HG02798 (cell line): ENCODE data around the gene PIGX.

Source experiments
- ATAC-seq: cut with Tn5 transposase; IDR thresholded peaks from one replicate; pipeline ENCODE4 v1.9.1; 2021; ENCODE audit warnings: mild to moderate bottlenecking; ENCODE audit not compliant: unreplicated experiment, poor library complexity

The PIGX gene

DNA sequence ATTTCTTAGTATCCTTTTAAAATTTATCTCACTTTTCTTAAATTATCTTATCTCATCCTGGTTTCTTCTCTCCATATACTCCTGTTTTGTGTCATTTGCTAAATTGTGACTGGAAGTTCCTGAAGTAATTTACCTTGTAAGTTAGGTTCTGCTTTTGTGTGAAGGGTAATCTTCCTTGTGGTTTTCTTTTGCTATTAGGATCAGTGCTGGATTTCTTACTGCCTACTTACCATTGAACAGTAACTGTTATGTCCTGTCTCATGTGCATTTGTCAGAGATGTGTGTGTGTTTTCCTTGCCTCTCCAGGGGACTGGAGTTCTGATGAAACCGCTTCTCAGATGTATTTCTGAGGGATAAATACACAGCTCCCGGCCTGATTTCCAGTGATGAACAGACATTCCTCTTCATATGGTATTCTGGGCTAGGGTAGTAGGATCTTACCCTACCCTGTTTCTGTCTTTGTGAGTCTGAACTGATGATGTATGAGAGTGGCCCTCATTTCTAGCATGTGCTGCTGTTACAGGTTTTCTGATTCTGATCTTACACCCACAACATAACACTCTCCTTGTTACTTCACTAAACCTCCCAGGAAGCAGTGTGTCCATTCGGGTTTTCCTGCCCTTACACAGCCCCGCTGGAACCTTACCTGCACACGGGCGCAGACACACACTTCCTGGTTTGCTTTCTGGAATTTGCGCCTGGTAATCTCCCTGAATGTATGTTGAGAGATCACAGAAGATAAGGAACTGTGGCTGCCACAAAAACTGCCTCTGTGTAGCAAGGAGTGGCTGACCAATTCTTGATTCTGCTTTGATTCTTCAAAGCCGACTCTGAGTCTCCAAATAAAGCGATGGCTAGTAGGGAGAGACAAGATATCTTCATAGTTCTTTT lies 42.2 kb downstream of the PIGX start:
- no peak for ATAC-seq

- no peak for ATAC-seq
Measured at GRCh38 chr3:196756732-196757131, 44.6 kb downstream of the PIGX start.

DNA sequence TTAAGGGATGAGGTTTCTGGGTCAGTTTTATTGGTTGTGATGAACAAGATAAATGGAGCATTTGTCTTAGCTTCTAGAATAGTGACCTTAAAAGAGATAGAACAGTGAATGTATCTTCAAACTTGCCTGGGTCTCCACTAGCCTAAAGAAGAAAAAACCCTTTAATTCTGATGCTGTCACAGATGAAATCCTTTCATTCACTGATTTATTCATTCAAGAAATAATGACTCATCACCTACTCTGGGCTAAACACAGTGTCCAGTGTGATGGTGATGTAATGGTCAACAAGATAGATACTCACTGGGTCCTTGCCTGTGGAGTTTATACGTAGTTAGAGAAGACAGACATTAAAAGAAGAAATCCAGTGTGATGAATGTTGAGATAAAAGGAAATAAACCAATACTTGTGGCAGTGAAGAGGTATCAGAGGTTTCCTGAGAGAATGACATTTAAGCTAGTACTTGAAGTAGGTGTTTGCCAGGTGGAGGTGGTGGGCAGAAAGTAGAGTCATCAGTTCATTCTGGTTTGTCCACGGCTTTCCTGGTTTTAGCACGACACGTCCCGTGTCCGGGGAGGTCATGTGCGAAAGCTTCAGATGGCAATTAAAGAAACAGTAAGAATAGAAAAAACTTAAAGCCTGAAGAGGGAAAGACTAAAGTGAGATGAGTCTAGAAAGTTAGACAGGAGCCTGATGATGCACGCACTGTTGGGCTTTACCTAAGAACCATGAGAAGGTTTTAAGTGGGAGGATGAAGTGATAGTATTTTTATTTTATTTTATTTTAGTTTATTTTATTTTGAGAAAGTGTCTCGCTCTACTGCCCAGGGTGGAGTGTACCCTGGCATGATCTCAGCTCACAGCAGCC lies 45.9 kb downstream of the PIGX start:
- no peak for ATAC-seq

GRCh38 chr3:196763179-196763578 lies 51.0 kb downstream of the PIGX start:
- ATAC-seq, result no peak

- no peak for ATAC-seq
Measured at GRCh38 chr3:196765454-196765853, 53.3 kb downstream of the PIGX start.

- ATAC-seq, result no peak
Measured at GRCh38 chr3:196771067-196771466, 58.9 kb downstream of the PIGX start.

- ATAC-seq, result no peak
Measured at GRCh38 chr3:196772102-196772501, 59.9 kb downstream of the PIGX start.

DNA sequence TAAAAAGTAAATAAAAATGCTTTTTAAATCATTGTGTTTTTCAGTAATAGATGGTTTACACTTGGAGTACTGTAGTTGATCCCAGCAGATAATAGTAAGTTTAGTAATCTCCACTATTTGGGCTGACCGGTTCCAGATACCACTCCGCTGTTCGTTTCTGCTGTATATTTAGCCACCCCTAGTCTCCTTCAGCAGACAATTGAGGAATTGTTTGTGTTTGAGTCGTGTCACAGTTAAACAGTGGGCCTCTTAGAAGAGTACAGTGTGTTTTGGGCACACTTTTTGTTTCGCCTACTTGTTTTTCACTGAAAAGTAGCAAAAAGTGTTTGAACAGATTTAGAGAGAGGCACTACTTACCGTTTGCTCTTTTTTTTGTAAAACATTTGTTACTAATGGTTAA lies 60.7 kb downstream of the PIGX start:
- no peak for ATAC-seq

DNA sequence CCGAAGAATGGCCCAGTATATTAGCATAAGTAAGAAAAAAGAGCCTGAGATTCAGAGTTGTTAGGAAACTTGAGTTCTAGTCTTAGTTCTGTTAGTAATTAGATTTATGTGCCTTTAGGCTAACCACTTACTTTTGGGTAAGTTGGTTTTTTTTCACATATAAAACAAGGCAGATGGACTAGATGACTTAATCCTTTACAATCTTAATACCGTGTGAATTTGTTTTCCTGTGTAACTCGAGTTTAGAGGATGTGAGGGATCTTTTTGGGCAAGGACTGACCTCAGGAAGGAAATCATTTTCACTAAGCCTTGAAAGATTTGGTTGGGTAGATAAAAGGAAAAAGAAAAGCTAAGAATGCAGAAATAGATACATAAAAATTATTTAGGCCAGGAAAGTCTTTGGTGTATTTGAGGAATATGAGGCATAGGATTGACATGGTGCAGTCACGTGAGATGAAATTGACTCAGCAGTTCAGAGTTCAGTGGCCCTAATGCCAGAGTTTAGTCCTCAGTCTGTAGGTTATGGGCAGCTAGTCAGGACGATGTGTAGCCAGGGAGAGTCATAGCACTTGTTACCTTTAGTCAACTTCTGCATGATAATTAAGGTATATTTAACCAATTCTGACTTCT lies 62.1 kb downstream of the PIGX start:
- ATAC-seq, result no peak

- ATAC-seq, result no peak
Measured at GRCh38 chr3:196774848-196775422, 62.8 kb downstream of the PIGX start.

- no peak for ATAC-seq
Measured at GRCh38 chr3:196775938-196776337, 63.8 kb downstream of the PIGX start.

DNA sequence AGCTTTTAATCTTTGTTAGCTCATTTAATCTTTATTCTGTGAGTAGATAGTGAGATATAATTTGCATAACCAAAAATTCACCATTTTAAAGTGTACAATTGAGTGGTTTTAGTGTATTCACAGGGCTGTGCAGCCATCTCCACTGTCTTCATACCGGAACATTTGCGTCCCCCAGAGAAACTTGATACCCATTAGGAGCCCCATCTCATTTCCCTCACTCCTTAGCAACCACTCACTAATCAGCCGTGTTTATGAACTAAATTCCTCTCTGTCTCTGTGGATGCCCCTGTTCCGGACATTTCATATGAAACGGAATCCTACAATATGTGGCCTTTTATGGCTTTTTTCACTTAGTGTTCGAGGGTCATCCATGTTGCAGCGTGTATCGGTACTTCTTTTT lies 65.7 kb downstream of the PIGX start:
- ATAC-seq, result no peak

- ATAC-seq, result no peak
Measured at GRCh38 chr3:196778755-196779154, 66.6 kb downstream of the PIGX start.

GRCh38 chr3:196782511-196782910 lies 70.3 kb downstream of the PIGX start:
- no peak for ATAC-seq
